H9 (cell line): ENCODE data around the gene MYH14. TPM values are rescaled to one million over a fixed set of nuclear protein-coding genes. Genes with fewer than 3 reads are reported as not detected.

Experiments
- DNase-seq: peaks from one replicate; pipeline ENCODE4 v3.0.0-alpha.2; 2017
- H2AFZ ChIP-seq: one replicate; pipeline ENCODE4 v1.6.1; 2013; ENCODE audit warnings: mild to moderate bottlenecking, low read length, control low read depth, moderate library complexity
- H2AK5ac ChIP-seq: 2 replicates; pipeline ENCODE4 v1.6.1; 2013; ENCODE audit warnings: low read length, control low read depth, mixed read lengths; ENCODE audit not compliant: insufficient read length
- H2BK120ac ChIP-seq: one replicate; pipeline ENCODE4 v1.6.1; 2013; ENCODE audit warnings: low read depth, mild to moderate bottlenecking, low read length, control low read depth, inconsistent platforms; ENCODE audit not compliant: poor library complexity, severe bottlenecking
- H2BK12ac ChIP-seq: 2 replicates; pipeline ENCODE4 v1.6.1; 2013; ENCODE audit warnings: low read length, control low read depth, mixed read lengths, low read depth; ENCODE audit not compliant: insufficient read length
- H2BK15ac ChIP-seq: 2 replicates; pipeline ENCODE4 v1.6.1; 2013; ENCODE audit warnings: low read depth, low read length, control low read depth
- H2BK20ac ChIP-seq: one replicate; pipeline ENCODE4 v1.6.1; 2013; ENCODE audit warnings: low read depth, mild to moderate bottlenecking, low read length, control low read depth, inconsistent platforms; ENCODE audit not compliant: poor library complexity, severe bottlenecking
- H2BK5ac ChIP-seq: 2 replicates; pipeline ENCODE4 v1.6.1; 2013; ENCODE audit warnings: low read length, control low read depth, mixed read lengths; ENCODE audit not compliant: insufficient read length
- H3K14ac ChIP-seq: 2 replicates; pipeline ENCODE4 v1.6.1; 2013; ENCODE audit warnings: low read length, control low read depth; ENCODE audit not compliant: insufficient read depth
- H3K18ac ChIP-seq: 2 replicates; pipeline ENCODE4 v1.6.1; 2013; ENCODE audit warnings: low read depth, mild to moderate bottlenecking, mixed read lengths, low read length, control low read depth; ENCODE audit not compliant: insufficient read length
- H3K23ac ChIP-seq: 2 replicates; pipeline ENCODE4 v1.6.1; 2013; ENCODE audit warnings: low read length, control low read depth, mixed read lengths, low read depth; ENCODE audit not compliant: insufficient read length
- H3K23me2 ChIP-seq: 2 replicates; pipeline ENCODE4 v1.6.1; 2013; ENCODE audit warnings: low read depth, mild to moderate bottlenecking, mixed read lengths, low read length, control low read depth; ENCODE audit not compliant: insufficient read length, poor library complexity, severe bottlenecking
- H3K27ac ChIP-seq: 2 replicates; pipeline ENCODE4 v1.5.1; 2013; ENCODE audit warnings: low read length, control low read depth, mixed read lengths, low read depth; ENCODE audit not compliant: insufficient read length
- H3K27me3 ChIP-seq: 2 replicates; pipeline ENCODE4 v1.6.1; 2013; ENCODE audit warnings: low read length, control low read depth, inconsistent platforms; ENCODE audit not compliant: insufficient read depth
- H3K4ac ChIP-seq: 2 replicates; pipeline ENCODE4 v1.6.1; 2013; ENCODE audit warnings: low read depth, mild to moderate bottlenecking, control low read depth, inconsistent platforms, low read length, moderate library complexity
- H3K4me1 ChIP-seq: 2 replicates; pipeline ENCODE4 v1.6.1; 2013; ENCODE audit warnings: low read length, control low read depth, inconsistent platforms; ENCODE audit not compliant: insufficient read depth
- H3K4me2 ChIP-seq: 2 replicates; pipeline ENCODE4 v1.6.1; 2013; ENCODE audit warnings: low read length, control low read depth, mixed read lengths; ENCODE audit not compliant: insufficient read length, insufficient read depth
- H3K56ac ChIP-seq: 2 replicates; pipeline ENCODE4 v1.6.1; 2013; ENCODE audit warnings: low read depth, mild to moderate bottlenecking, mixed read lengths, low read length, control low read depth; ENCODE audit not compliant: insufficient read length
- H3K79me1 ChIP-seq: 2 replicates; pipeline ENCODE4 v1.6.1; 2013; ENCODE audit warnings: low read depth, mild to moderate bottlenecking, moderate library complexity, low read length, control low read depth, inconsistent platforms; ENCODE audit not compliant: insufficient read depth, poor library complexity, severe bottlenecking
- H3K79me2 ChIP-seq: 2 replicates; pipeline ENCODE4 v1.6.1; 2013; ENCODE audit warnings: low read length, control low read depth, inconsistent platforms; ENCODE audit not compliant: insufficient read depth
- H3K9ac ChIP-seq: 2 replicates; pipeline ENCODE4 v1.6.1; 2013; ENCODE audit warnings: low read length, control low read depth, mixed read lengths; ENCODE audit not compliant: insufficient read length; ENCODE audit errors: extremely low read depth
- H3K9me3 ChIP-seq: one replicate; pipeline ENCODE4 v1.6.1; 2013; ENCODE audit warnings: low read depth, low read length, inconsistent platforms; ENCODE audit not compliant: control insufficient read depth
- H3T11ph ChIP-seq: one replicate; pipeline ENCODE4 v1.6.1; 2013; ENCODE audit warnings: mild to moderate bottlenecking, low read length, control low read depth, inconsistent platforms
- H4K20me1 ChIP-seq: one replicate; pipeline ENCODE4 v1.6.1; 2013; ENCODE audit not compliant: control insufficient read depth, insufficient read length, insufficient read depth
- H4K5ac ChIP-seq: 2 replicates; pipeline ENCODE4 v1.6.1; 2013; ENCODE audit warnings: low read depth, mild to moderate bottlenecking, mixed read lengths, low read length, control low read depth; ENCODE audit not compliant: insufficient read length
- H4K8ac ChIP-seq: replicated peaks from 2 replicates; pipeline ENCODE4 v1.6.1; 2013; ENCODE audit warnings: low read length, control low read depth, mixed read lengths, low read depth; ENCODE audit not compliant: insufficient read length
- H4K91ac ChIP-seq: 2 replicates; pipeline ENCODE4 v1.6.1; 2013; ENCODE audit warnings: low read depth, mild to moderate bottlenecking, moderate library complexity, mixed read lengths, low read length, control low read depth; ENCODE audit not compliant: insufficient read length
- H3K27ac Mint-ChIP-seq, 3 experiments: 2 replicates in 2 of 3; 3 replicates in 1 of 3; pipeline ENCODE4 v1.8.0; 2020 to 2021; ENCODE audit warnings: mixed read lengths in 3 of 3, mild to moderate bottlenecking in 1 of 3, moderate library complexity in 1 of 3
- H3K27me3 Mint-ChIP-seq: 2 replicates; pipeline ENCODE4 v1.8.0; 2021; ENCODE audit warnings: low read depth, mild to moderate bottlenecking, moderate library complexity, mixed read lengths
- H3K36me3 Mint-ChIP-seq, 3 experiments: 2 replicates in 2 of 3; 3 replicates in 1 of 3; pipeline ENCODE4 v1.8.0; 2020 to 2021; ENCODE audit warnings: low read depth in 3 of 3, mixed read lengths in 3 of 3; ENCODE audit not compliant: insufficient read depth in 1 of 3
- H3K4me1 Mint-ChIP-seq, 2 experiments: 2 replicates each; pipeline ENCODE4 v1.8.0; 2020; ENCODE audit warnings: mixed read lengths in 2 of 2
- H3K4me3 Mint-ChIP-seq, 2 experiments: 2 replicates in 1 of 2; 3 replicates in 1 of 2; pipeline ENCODE4 v1.8.0; 2020 to 2021; ENCODE audit warnings: mild to moderate bottlenecking in 2 of 2, mixed read lengths in 2 of 2, moderate library complexity in 1 of 2
- H3K9me3 Mint-ChIP-seq, 2 experiments: 2 replicates in 1 of 2; 3 replicates in 1 of 2; pipeline ENCODE4 v1.8.0; 2020; ENCODE audit warnings: mild to moderate bottlenecking in 2 of 2, mixed read lengths in 2 of 2, moderate library complexity in 1 of 2
- CTCF ChIP-seq: fragments of 200-600 bp; sonication (generic); conservative IDR thresholded peaks from 3 replicates; pipeline ENCODE4 v1.8.0; 2021; ENCODE audit warnings: antibody characterized with exemption, mild to moderate bottlenecking
- WGBS: extraction: QIAGEN DNeasy Blood & Tissue Kit; methylation state at CpG from one replicate; pipeline ENCODE4 v1.1.7; 2013; ENCODE audit warnings: missing lambda C conversion rate, low lambda C conversion rate, mixed read lengths; ENCODE audit not compliant: insufficient read length; ENCODE audit errors: extremely low coverage; 5-methylcytosine and 5-hydroxymethylcytosine counted together
- total RNA-seq: library from RNA; stranded (reverse); gene quantifications from 2 replicates; pipeline ENCODE4 v1.2.1, GENCODE V29; 2021

MYH14 gene
- total RNA-seq, 1 experiment from 2014 or later: 27.7 TPM

GRCh38 chr19:50197348-50197747, 6.1 kb upstream of the MYH14 start:
- Histone ChIP-seq H3K27ac (no peak overlapping the region), H4K91ac (no peak overlapping the region), H2AFZ (no peak overlapping the region), H2AK5ac (no peak overlapping the region), H4K8ac (no peak overlapping the region), H2BK120ac (no peak overlapping the region), H3T11ph (no peak overlapping the region), H2BK20ac (no peak overlapping the region), H3K27me3 (no peaks in the 10 kb centered on the region; the same call in 1 of the 2 replicates), H2BK5ac (no peak overlapping the region), H4K5ac (no peak overlapping the region), H3K4ac (no peak overlapping the region), H3K9me3 (no peaks in the 10 kb centered on the region), H3K79me2 (no peaks in the 10 kb centered on the region), H3K9ac (no peak overlapping the region), H2BK12ac (no peak overlapping the region), H3K14ac (no peak overlapping the region), H3K23ac (no peak overlapping the region), H3K4me2 (no peak overlapping the region), H2BK15ac (no peak overlapping the region), H3K4me1 (no peaks in the 10 kb centered on the region), H4K20me1 (no peaks in the 10 kb centered on the region), H3K56ac (no peak overlapping the region), H3K23me2 (no peaks in the 10 kb centered on the region), H3K79me1 (no peaks in the 10 kb centered on the region), H3K18ac (no peak overlapping the region)
- Mint-ChIP-seq H3K27ac (no peak overlapping the region), H3K4me1 (peaks cover 0 to 9% of the 10 kb centered on the region in 2 experiments; a peak in 3 of 4 replicates), H3K36me3 (no peaks in the 10 kb centered on the region), H3K4me3 (no peak overlapping the region), H3K27me3 (peaks cover 56% of the 10 kb centered on the region), H3K9me3 (peaks cover 2 to 7% of the 10 kb centered on the region in 2 experiments; a peak in 3 of 5 replicates)
- no CpG with 5 or more reads among the region's 3 CpGs for WGBS
- no peak for TF ChIP-seq CTCF
- no peak for DNase-seq
